Ramos (cell line): ENCODE measurements around the gene RAD51B.
"Not testable (repeated sequence)": the region's sequence is repeated elsewhere in the genome, so short reads cannot be mapped to it uniquely, and the experiment has no call there.

Experiments used
- in situ Hi-C: fragments of 300-500 bp; cut with MboI; formaldehyde crosslinking; loops from one replicate; pipeline ENCODE4 v1.14.3; 2022; ENCODE audit warnings: low sequenced_read_pairs; ENCODE audit not compliant: unreplicated experiment

Gene RAD51B

DNA sequence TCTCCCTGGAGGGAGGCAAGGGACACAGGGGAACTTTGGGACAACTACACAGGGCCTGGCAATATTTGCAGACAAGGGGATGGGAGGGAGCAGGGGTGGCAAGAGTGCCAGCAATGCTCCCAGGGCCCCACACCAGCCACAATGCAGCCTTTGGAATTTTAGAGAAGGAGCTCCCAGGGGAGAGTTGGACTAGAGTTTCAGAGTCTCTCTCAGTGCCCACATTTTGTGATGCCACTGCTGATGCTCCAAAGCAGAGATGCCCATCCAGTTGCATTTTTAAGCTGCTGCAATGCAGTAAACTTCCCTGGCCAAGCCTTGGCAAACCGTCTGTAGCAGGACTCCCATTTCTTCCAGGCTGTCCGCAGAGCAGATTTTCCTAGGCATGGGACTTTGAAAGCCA lies 874.3 kb downstream of the RAD51B start:
- in situ Hi-C loops = no loop called here

- in situ Hi-C loops = no loop called here
These were observed 875.1 kb downstream of the RAD51B start for GRCh38 chr14:68694516-68695235.

GRCh38 chr14:68695326-68695768 lies 875.8 kb downstream of the RAD51B start:
- in situ Hi-C loops = no loop called here

- in situ Hi-C loops = no loop called here
These were observed 876.3 kb downstream of the RAD51B start for GRCh38 chr14:68695856-68696255.

- in situ Hi-C loops = no loop called here
These were observed 876.7 kb downstream of the RAD51B start for GRCh38 chr14:68696266-68696665.

DNA sequence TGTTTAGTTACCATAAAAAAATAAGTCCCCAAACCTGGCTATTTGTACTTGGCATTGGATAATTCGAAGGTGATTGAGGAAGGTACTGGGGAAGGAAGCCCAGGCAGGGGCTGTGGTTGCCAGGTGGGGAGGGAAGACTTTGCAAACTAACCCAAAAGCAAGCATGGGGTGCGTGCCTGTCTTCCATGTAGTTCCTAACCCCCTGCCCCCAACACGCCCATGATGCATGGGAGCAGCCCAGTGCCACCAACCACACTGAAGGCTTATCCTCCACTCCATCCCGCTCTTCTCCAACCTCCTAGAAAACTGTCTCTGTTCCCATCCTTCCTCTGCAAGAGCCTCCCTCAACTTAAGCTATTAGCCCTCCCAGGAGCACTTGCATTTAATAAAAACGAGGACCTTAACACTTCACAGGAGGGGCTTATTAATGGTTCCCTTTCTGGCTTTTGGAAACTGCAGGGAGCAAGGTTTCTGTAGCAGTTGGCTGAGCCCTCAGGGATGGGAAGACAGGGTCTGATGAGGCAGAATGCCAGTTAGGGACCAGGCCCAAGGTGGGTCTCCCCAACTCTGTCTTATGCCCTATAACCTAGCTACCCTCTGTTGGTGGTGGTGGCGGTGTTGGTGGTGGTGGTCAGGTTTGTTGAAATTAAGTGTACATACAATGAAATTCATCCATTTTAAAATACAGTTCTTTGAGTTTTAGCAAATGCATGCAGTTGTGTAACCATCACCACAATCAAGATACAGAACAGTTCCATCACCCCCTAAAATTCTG lies 877.3 kb downstream of the RAD51B start:
- in situ Hi-C loops = no loop called here

- in situ Hi-C loops = not testable (repeated sequence)
These were observed 879.2 kb downstream of the RAD51B start for GRCh38 chr14:68698773-68699172.

GRCh38 chr14:68701001-68701741 lies 881.6 kb downstream of the RAD51B start:
- in situ Hi-C loops = no loop called here

GRCh38 chr14:68702135-68702534 lies 882.6 kb downstream of the RAD51B start:
- in situ Hi-C loops = no loop called here

DNA sequence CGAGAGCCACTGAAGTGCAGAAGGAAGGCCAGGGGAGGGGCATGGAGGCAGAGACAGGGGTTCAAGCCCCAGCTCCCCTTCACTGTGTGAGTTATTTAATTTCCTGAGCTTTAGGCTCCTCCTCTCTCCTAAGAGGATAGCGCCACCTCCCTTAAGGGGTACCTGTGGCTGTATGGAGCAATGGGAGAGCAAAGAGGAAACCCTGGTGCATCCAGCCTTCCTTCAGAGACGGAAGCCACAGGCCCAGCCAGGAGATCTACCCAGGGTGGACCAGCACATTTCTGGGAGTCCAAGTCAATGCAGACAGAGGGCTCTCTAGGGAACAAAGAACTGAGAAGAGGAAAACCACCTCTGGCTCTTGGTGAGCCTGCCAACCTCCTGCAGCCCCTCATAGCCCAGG lies 883.0 kb downstream of the RAD51B start:
- in situ Hi-C loops = no loop called here

DNA sequence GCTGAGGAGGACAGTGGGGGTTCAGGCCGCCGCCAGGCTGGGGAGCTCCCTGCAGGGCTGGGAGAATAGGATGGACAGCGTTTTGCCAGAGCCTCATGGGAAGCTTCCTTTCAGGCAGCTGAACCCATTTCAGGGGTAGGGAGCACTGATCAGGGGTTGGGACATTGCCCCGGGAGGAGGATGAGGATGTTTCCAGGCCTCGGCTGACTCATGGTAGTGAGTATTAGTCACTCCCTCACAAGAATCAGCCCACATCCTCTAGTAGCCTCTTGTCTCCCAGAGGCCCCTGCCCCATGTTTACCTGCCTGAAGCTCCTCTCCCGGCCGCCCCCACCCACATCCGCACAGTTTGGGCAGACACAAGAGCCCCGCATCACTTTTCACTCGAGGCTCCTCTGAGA lies 883.5 kb downstream of the RAD51B start:
- in situ Hi-C loops = no loop called here

DNA sequence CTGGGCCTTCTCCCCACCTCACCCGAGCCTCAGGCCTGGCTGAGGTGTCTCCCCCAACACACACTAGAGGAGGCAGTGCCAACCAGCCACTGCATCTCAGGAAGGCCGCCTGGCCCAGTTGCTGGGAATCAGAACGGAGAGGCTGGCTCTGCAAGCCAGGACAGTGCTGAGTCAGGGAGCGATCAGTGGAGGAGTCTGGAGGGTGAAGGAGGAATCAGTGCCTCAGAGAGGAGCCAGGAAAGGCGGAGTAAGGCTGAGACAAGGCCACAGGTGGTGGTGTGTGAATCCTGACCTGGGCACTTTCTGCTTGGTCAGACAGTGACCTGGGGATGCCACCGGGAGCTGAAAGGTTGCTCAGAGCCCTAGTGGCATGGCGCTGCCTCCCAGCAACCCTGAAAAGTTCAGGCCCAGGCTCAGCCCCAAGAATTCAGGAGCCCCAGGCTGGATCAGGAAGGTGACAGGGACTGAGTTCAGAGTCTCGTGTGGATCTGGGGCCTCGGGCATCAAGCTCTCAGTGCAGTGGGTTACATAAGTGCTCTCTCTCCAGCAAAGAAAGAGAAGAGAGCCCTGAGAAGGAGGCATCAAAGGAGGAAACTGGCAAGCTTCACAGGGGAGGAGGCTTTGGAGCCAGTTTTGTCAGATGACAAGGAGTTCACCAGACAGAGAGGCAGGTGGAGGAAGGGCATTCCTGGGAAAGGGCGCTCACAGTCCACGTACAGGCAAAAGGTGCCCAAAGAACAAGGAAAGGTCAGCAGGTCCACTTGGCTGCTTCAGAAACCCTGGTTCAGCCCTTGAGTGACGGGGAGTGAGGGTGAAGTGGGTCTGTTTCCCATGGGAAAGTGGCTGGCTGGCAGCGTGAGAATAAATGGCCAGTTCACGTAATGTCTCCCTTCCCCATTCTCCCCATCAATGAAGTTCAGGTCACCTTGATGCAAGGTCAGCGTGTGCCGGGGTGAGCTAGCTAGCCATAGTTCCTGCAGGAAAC lies 885.4 kb downstream of the RAD51B start:
- in situ Hi-C loops = no loop called here

- in situ Hi-C loops = no loop called here
These were observed 886.2 kb downstream of the RAD51B start for GRCh38 chr14:68705741-68706283.

- in situ Hi-C loops = no loop called here
These were observed 887.9 kb downstream of the RAD51B start for GRCh38 chr14:68707482-68707881.

- in situ Hi-C loops = no loop called here
These were observed 888.8 kb downstream of the RAD51B start for GRCh38 chr14:68708343-68708742.

DNA sequence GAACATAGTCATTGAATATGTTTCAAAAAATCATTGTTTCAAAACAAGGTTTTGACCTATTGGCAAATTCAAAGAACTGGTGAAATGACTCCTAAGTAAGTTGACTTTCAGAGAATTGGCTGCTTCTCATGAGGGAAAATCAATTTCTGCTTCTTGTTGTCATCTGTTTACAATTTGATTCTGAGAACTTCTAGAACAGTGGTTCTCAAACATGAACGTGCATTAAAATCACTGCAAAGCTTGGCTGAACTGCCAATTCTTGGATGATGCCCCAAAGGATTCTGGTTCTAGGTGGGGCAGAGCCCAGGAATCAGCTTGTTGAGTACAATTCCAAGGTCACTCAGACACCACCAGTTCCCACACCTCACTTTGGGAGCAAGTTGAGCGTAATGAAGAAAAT lies 889.4 kb downstream of the RAD51B start:
- in situ Hi-C loops = no loop called here

GRCh38 chr14:68710776-68711175 lies 891.2 kb downstream of the RAD51B start:
- in situ Hi-C loops = no loop called here

GRCh38 chr14:68711561-68712309 lies 892.2 kb downstream of the RAD51B start:
- in situ Hi-C loops = no loop called here
